Left ventricle myocardium inferior (tissue), 1 donor: Measurements from ENCODE around the gene LARP1. TPM values are rescaled to one million over a fixed set of nuclear protein-coding genes. Genes with fewer than 3 reads are reported as not detected.

Experiments
- DNase-seq: peaks from one replicate; pipeline ENCODE4 v3.0.0-alpha.2; 2020
- H3K27ac ChIP-seq: fragments of 200-600 bp; replicated peaks from 2 replicates; pipeline ENCODE4 v1.8.0; 2021
- H3K27me3 ChIP-seq: fragments of 200-600 bp; 2 replicates; pipeline ENCODE4 v1.8.0; 2021; ENCODE audit warnings: low read depth
- H3K36me3 ChIP-seq: fragments of 200-600 bp; 2 replicates; pipeline ENCODE4 v1.8.0; 2021
- H3K4me1 ChIP-seq: fragments of 200-600 bp; 2 replicates; pipeline ENCODE4 v1.8.0; 2021
- H3K4me3 ChIP-seq: fragments of 200-600 bp; 2 replicates; pipeline ENCODE4 v1.8.0; 2021; ENCODE audit warnings: mild to moderate bottlenecking, moderate library complexity
- H3K9me3 ChIP-seq: fragments of 200-600 bp; replicated peaks from 2 replicates; pipeline ENCODE4 v1.8.0; 2021
- intact Hi-C: fragments of 100-400 bp; cut with micrococcal nuclease; formaldehyde crosslinking; loops from one replicate; pipeline ENCODE4 v1.11.0; 2022
- total RNA-seq: library from RNA; stranded (reverse); fragmentation: NEBNext Ultra II Directional; extraction: Animal tissue kit (Norgen Biotek cat#: 25700); gene quantifications from one replicate; pipeline ENCODE4 v1.2.1, GENCODE V29; 2021
- TF ChIP-seq, protein P1 (sequence below): fragments of 200-600 bp; IDR thresholded peaks from 2 replicates; pipeline ENCODE4 v1.8.0; 2021; ENCODE audit warnings: antibody characterized with exemption, mild to moderate bottlenecking, borderline replicate concordance
- donor health status: DM: no; HTN: yes; CAD: no; lungs with severe emphysema.

LARP1 gene
- total RNA-seq, 1 donor from 2014 or later, result 148 TPM

DNA sequence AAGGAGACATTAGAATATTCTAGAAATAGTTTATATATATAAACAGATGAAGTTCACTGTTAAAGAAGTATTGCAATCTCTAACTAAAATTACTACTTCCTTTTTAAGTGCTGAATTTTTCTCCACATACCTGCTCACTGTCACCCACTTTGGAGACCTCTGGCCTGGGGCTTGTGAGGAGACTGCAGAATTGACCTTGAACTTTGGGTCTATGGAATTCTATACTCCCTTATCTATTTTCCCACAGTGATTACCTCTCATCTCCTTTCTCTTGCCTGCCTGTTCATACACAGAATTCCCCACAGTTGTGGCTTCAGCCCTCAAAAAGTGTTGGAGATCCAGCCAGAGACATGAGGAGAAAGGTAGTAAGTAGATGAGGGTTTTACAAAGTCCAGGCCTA is 45.4 kb downstream of the LARP1 start:
- intact Hi-C loops, result no loop called here
- no peaks in the 10 kb centered on the region for H3K9me3 ChIP-seq
- TF ChIP-seq, protein P1, sequence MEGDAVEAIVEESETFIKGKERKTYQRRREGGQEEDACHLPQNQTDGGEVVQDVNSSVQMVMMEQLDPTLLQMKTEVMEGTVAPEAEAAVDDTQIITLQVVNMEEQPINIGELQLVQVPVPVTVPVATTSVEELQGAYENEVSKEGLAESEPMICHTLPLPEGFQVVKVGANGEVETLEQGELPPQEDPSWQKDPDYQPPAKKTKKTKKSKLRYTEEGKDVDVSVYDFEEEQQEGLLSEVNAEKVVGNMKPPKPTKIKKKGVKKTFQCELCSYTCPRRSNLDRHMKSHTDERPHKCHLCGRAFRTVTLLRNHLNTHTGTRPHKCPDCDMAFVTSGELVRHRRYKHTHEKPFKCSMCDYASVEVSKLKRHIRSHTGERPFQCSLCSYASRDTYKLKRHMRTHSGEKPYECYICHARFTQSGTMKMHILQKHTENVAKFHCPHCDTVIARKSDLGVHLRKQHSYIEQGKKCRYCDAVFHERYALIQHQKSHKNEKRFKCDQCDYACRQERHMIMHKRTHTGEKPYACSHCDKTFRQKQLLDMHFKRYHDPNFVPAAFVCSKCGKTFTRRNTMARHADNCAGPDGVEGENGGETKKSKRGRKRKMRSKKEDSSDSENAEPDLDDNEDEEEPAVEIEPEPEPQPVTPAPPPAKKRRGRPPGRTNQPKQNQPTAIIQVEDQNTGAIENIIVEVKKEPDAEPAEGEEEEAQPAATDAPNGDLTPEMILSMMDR, result no peak
- peaks cover 94% of the 10 kb centered on the region for H3K36me3 ChIP-seq
- H3K4me1 ChIP-seq, result peaks cover 46% of the 10 kb centered on the region
- H3K27me3 ChIP-seq, result no peaks in the 10 kb centered on the region
- H3K4me3 ChIP-seq, result no peak overlapping the region
- DNase-seq, result no peak
- peak overlapping the region; percentile 29 for H3K27ac ChIP-seq

DNA sequence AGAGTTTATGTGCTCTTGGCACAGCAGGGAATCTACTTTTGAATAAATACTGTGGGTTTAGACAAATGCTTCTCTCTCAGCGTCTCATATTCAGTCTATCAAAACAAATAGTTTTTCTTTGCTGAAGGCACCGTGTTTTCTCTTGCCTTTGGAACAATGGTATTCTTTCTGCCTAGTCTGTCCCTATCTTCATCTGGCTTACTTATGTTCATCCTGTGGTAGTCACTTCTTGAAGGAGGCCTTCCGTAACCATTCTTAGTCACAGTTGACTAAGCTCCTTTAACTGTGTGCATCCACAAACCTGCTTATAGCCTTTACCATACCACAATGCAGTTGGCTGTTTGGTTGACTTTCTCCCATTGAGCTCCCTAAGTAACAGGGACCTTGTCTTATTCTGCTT is 45.9 kb downstream of the LARP1 start:
- Histone ChIP-seq H3K27me3 (no peaks in the 10 kb centered on the region), H3K4me3 (no peak overlapping the region), H3K27ac (peak overlapping the region; percentile 29), H3K36me3 (peaks cover 99% of the 10 kb centered on the region), H3K9me3 (no peaks in the 10 kb centered on the region), H3K4me1 (peaks cover 46% of the 10 kb centered on the region)
- intact Hi-C loops, result no loop called here
- DNase-seq, result no peak
- TF ChIP-seq, protein P1, result no peak

DNA sequence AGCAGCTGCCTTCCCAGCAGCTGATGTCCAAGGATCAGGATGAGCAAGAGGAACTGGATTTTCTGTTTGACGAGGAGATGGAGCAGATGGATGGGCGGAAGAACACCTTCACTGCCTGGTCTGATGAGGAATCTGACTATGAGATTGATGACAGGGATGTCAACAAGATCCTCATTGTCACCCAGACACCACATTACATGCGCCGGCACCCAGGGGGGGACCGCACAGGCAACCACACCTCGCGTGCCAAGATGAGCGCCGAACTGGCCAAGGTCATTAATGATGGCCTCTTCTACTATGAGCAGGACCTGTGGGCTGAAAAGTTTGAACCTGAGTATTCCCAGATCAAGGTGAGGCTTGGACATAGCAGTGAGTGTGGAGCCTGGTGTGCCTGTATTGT is 46.9 kb downstream of the LARP1 start:
- intact Hi-C loops, result no loop called here
- Histone ChIP-seq H3K4me3 (no peak overlapping the region), H3K27me3 (no peaks in the 10 kb centered on the region), H3K36me3 (peaks cover 99% of the 10 kb centered on the region), H3K27ac (no peak overlapping the region), H3K9me3 (no peaks in the 10 kb centered on the region), H3K4me1 (peaks cover 38% of the 10 kb centered on the region)
- DNase-seq, result no peak
- TF ChIP-seq, protein P1, result no peak

DNA sequence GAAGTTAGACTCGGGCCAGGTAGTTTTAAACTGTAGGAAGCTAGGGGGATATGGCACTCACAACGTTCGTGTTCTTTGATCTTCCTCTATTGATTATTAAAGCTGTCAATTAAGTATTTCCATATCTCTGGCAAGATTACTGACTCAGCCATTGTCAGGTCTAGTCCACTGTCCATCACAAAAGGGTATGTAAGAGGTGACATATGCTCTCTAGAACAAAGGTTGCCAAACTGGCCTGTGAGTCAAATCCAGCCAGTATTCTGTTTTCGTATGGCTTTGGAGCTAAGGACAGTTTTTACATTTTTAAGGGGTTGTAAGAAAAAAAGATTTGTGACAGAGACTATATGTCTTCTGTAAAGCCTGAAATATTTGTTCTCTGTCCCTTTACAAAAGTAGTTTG is 51.0 kb downstream of the LARP1 start:
- peaks cover 99% of the 10 kb centered on the region for H3K36me3 ChIP-seq
- TF ChIP-seq, protein P1, result no peak
- no peak overlapping the region for H3K4me3 ChIP-seq
- H3K4me1 ChIP-seq, result peaks cover 18% of the 10 kb centered on the region
- H3K27me3 ChIP-seq, result no peaks in the 10 kb centered on the region
- no peaks in the 10 kb centered on the region for H3K9me3 ChIP-seq
- no peak overlapping the region for H3K27ac ChIP-seq
- intact Hi-C loops, result no loop called here
- no peak for DNase-seq

DNA sequence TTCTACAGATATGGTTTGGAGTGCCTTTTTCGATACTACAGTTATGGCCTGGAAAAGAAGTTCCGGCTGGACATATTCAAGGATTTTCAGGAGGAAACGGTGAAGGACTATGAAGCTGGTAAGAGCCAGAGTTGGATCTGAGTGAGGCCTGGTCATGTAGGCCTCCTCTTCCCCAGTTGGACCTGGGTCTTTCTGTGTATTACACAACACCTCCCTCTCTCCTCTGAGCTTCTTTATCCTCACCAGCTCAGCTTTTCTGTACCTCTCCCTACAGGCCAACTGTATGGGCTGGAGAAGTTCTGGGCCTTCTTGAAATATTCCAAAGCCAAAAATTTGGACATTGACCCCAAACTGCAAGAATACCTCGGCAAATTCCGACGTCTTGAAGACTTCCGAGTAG is 56.1 kb downstream of the LARP1 start:
- Histone ChIP-seq H3K4me1 (peaks cover 18% of the 10 kb centered on the region), H3K9me3 (no peaks in the 10 kb centered on the region), H3K27ac (no peak overlapping the region), H3K36me3 (peaks cover 93% of the 10 kb centered on the region), H3K4me3 (no peak overlapping the region), H3K27me3 (no peaks in the 10 kb centered on the region)
- intact Hi-C loops, result loop anchor here (5.0 kb wide), 1 partner anchor 159 kb away; no protein-coding TSS in a partner anchor
- TF ChIP-seq, protein P1, result no peak
- no peak for DNase-seq
